Hematopoietic multipotent progenitor cell treated with erythropoietin and hydrocortisone succinate and interleukin-3 and kit ligand, for 6 days (in vitro differentiated cells): ENCODE results near the gene FOCAD.

ENCODE experiments used
- DNase-seq: peaks from one replicate; pipeline ENCODE4 v3.0.0-alpha.2; 2015

FOCAD gene

GRCh38 chr9:20884985-20885593 is 201.0 kb downstream of the FOCAD start:
- peak; percentile 86 for DNase-seq

DNA sequence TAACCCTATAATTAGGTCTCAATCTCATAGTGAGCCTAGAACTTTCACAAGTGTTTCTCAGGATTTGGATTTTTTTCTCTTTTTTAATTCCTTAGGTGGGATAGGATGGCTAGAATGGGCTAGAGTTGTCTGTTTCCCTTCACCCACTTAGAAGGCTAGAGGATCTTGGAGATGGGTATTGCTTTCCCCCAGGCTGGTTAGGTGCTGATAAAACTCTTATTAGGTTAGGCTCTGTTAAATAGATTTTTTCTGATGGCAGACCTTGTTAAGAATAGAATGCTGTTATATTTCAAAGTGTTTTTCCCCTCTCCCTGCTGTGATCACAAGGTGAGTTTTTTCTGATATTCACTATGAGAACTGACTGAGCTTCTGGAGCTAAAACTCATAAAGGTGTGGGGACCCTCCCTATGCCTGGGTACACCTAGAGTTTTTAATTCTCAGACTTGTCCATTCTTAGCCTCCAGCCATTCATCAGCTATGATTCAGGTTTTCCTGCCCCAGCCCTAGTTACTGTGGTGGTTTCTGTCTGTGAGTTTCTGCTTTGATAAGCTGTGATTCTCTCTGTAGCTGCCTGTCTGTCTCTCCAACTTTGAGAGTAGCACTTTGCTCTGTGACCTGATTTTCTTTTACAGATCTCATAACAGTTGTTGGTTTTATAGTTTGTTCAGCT is 215.0 kb downstream of the FOCAD start:
- DNase-seq: peak; percentile 9

- no peak for DNase-seq
Measured at GRCh38 chr9:20903212-20903611, 219.2 kb downstream of the FOCAD start.

DNA sequence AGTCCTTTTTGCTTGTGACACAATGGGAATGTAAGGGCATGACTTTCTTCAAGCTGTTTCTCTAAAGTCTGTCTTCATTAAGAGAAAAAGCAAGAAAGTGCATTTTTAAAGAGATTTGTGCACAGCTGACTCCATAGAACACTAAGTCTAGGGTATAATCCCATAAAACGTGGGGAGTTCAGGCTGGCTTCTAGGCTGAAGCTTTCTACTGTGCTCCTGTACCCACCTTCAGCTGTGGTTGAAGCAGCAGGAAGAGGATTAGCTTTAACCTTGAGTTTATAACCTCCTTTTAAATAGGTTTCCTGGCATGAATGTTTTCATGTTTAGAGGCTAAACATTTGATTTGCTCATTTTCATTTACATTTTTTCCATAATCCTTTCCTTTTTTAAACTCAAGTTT is 220.9 kb downstream of the FOCAD start:
- no peak for DNase-seq

DNA sequence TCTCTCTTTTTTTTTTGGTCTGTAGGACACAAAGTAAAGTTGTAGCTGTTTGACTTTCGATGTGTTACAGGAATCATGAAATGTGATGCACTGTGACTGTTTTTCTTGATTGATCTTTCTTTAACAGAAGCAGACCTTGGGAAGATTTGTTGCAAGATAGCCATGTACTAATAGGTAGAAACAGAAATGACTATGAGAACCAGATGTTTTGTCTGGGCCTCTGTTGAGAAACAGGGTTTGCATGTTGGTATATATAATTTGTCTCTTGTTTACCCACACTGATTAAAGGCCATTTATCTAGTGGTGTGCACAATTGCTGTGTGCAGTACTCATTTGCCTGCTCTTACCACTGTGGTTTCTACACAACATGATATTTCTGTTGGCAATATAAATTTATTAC is 222.3 kb downstream of the FOCAD start:
- DNase-seq: no peak

- no peak for DNase-seq
Measured at GRCh38 chr9:20908461-20908860, 224.4 kb downstream of the FOCAD start.

DNA sequence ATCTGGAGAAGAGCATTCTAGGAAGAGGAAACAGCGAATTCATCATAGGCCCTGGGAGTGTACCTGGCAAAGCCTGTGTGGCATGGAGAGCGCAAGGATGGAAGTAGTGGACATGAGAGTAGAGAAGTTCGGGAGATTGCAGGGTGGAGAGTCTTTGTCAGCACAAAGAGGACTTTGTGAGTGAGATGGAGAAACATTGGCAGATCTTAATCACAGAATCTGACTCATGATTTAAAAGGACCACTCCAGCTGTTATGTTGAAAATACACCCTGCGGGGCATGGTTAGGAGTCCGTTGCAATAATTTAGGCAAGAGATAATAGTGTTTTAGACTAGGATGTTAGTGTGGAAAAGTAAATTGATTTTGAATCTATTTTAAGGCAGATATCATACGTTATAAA is 230.5 kb downstream of the FOCAD start:
- no peak for DNase-seq

- DNase-seq: no peak
Measured at GRCh38 chr9:20921362-20921761, 237.3 kb downstream of the FOCAD start.

DNA sequence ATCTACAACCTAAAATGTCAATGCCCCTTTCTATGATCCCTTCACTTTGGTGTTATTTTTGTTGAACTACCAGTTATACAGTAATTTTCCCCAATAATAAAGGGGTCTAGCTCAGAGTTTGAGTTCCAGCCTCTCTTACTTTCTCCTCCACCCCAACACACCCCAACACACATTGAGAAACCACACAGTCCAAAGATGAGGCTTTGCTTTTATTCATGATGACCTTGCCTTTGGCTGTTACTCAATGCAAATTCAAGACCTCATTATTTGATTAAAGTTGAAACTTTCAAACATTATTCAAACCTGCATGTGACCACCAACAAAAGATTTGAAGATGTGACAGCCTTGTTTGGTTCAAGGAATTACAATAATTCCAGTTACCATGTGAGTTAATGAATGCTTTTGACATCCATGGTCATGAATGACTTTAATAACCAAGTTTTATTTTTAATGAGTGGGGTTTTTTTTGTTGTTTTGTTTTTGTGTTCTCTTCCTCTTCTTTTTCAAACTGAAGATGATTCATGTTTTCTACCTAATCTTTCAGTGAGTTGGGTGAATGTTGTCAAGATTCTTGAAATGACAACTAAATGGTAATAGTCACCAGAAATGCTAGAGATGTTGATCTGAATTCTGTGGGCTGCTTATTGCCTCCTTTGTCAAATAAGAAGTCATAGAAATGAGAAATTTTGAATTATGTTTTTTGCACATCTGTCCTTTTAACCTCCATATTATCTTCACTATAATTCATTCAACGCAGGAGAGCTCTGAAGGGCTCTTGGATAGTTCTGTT is 241.4 kb downstream of the FOCAD start:
- DNase-seq: no peak

DNA sequence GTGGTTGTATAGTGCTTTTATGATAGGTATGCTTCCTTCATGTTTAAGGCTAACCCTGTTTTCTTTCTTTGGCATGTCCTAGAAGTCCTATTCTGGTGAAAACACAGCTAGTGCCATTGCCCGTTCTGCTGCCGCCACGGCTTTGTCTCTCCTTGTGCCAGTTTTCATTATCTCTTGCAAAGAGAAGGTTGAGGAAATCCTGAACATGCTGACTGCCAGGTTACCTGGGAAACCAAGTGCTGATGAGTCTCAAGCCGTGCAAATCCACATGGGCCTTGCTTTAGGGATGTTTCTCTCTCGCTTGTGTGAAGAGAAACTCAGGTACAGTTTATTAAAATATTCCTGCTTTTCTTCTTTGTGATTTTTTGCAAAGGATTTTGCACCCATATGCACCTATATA is 245.2 kb downstream of the FOCAD start:
- DNase-seq: no peak

- DNase-seq: no peak
Measured at GRCh38 chr9:20930836-20931235, 246.8 kb downstream of the FOCAD start.

DNA sequence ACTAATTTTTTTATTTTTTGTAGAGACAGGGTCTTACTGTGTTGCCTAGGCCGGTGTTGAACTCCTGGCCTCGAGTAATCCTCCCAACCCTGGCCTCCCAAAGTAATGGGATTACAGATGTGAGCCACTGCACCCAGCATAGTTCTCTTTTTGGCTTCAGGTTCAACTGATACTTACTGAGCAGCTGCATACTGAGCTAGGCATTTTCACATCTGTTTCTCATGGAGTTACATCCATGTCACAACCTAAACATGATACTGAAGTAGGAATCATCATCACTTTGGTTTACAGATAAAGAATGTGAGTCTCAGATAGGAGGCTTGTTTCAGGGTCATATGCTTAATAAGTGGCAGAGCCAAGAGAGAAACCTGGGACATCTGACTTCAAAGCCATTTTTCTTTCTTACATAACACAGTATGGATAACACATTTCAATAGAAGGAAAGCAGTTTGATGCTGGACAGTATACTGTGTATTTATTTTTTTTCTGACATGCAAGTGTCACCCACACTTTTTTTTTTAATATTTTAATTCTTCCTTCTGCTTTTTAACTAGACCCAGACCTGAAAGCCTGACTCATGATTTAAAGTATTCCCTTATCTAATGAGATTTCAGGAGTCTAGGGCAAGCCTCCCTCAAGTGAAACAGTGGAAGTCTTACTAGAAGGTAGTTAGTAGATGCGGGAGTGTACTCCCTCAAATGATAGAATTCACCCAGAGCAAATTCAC is 256.6 kb downstream of the FOCAD start:
- DNase-seq: peak; percentile 5

GRCh38 chr9:20941174-20941690 is 257.2 kb downstream of the FOCAD start:
- DNase-seq: peak; percentile 95

DNA sequence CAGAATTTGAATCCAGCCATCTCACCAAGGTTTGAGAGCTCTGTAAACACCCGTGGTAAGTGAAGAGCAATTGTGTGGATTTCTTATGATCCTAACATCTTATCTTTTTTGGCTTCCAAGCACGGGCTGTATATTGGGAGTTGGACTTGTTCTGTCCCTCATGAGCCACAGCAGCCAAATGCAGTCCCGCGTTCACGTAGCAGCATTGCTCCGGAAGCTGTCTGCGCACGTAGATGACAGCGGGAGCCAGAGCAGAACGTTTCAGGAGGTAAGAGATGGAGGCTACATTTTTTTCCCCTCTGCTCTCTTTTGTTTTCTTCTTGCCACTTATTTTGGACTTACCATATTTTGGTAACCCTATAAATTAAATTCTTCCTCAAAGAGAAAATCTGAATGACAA is 260.4 kb downstream of the FOCAD start:
- no peak for DNase-seq

DNA sequence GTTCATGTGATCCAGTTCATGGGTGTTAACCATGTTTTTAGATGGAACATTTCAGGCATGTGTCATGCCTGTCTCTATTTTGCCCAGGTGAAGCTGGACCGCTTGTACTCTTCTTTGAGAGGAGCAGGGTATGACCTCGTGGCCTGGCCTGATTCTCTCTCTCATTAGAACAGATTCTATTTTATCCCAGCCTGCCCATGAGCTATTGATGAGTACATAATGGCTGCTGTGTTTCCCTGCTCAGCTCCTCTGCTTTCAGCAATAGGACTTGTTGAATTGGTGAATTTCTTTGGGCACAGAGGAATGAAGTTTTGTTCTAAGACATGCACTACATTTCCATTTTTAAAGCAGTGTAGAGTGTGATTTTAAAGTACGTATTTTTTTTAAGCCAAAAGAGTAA is 261.2 kb downstream of the FOCAD start:
- no peak for DNase-seq

DNA sequence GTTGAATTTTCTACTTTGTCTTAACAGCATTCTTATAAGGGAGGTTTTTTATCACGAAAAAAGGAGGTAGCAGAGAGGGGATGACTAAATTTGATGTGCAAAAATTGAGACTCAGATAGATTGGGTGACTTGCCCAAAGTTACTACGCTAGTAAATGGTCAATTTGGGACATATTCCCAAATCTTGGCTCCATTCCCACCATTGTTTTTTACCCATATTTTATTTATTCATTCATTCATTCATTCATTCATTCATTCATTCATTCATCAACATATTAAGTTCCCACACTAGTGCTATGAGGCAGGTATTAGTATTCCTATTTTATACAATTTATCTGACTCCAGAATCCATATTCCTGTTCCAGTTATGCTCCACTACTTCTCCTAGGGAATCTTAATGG is 261.8 kb downstream of the FOCAD start:
- DNase-seq: no peak

- DNase-seq: no peak
Measured at GRCh38 chr9:20948703-20949102, 264.6 kb downstream of the FOCAD start.

DNA sequence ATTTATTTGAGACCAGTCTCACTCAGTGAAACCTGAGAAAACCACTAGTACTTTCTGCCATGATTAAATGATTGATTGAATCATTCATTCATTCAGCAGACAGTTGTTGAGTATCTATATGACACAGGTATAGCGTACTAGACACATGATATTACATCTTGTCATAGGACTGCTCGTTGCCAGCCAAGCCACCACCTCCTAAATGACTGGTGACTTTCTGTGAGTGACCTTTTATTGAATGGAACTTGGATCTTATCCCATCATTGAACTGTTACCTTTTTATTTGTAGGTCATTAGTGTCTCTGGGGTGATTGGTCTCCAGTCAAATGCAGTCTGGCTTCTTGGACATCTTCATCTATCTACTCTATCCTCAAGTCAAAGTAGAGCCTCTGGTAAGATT is 266.6 kb downstream of the FOCAD start:
- no peak for DNase-seq

GRCh38 chr9:20962536-20963225 is 278.6 kb downstream of the FOCAD start:
- DNase-seq: no peak

DNA sequence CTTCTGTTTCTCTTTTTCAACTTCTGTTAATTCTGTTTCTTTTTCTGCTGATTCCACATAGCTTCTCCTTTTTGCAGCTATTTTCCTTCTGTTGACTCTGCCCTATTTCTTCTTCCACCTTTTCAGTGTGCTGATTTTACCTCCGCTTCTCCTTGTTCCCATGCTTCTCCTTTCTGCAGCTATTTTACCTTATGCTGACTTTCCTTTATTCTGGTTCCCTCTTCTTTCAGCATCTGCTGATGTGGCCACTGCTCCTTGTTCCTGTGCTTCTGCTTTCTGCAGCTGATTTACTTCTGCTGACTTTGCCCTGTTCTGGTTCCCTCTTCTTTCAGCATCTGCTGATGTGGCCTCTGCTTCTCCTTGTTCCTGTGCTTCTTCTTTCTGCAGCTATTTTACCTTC is 288.6 kb downstream of the FOCAD start:
- no peak for DNase-seq

- peak; percentile 18 for DNase-seq
Measured at GRCh38 chr9:20973246-20973947, 289.3 kb downstream of the FOCAD start.
